OCI-LY7 (cell line): Measurements from ENCODE around the gene CCDC92B. TPM values are rescaled to one million over a fixed set of nuclear protein-coding genes. Genes with fewer than 3 reads are reported as not detected.

Source experiments
- BruUV-seq: library from RNA; stranded (reverse); fragments of 400-500 nt; replicated peaks from 2 replicates; lab custom pipeline; 2021; lab: Mats Ljungman, UMichigan
- CTCF ChIA-PET: fragments of 300-600 bp; sonication (Branson Sonifier 250); formaldehyde crosslinking; loops from one replicate; lab custom pipeline; 2022; ENCODE audit warnings: antibody characterized with exemption; ENCODE audit not compliant: unreplicated experiment; lab: Charles Lee
- POLR2A ChIA-PET: fragments of 300-600 bp; sonication (Branson Sonifier 250); formaldehyde crosslinking; loops from one replicate; lab custom pipeline; 2022; ENCODE audit warnings: antibody characterized with exemption; lab: Charles Lee
- DNase-seq: peaks from one replicate; pipeline ENCODE4 v3.0.0-alpha.2; 2015; ENCODE audit warnings: low spot score
- H2AFZ ChIP-seq: fragments of 200-600 bp; sonication (generic), shearing (Covaris generic); 2 replicates; pipeline ENCODE4 v1.6.1; 2014; ENCODE audit warnings: mild to moderate bottlenecking, antibody characterized with exemption, low read length, moderate library complexity
- H3K27ac ChIP-seq: fragments of 200-600 bp; sonication (generic); 2 replicates; pipeline ENCODE4 v1.5.1; 2014; ENCODE audit warnings: mixed run types, low read depth, mild to moderate bottlenecking, moderate library complexity, low read length, inconsistent platforms; ENCODE audit not compliant: poor library complexity, severe bottlenecking
- H3K36me3 ChIP-seq: fragments of 200-600 bp; sonication (generic); 2 replicates; pipeline ENCODE4 v1.6.1; 2014; ENCODE audit warnings: mild to moderate bottlenecking, antibody characterized with exemption, low read length, moderate library complexity, mixed read lengths; ENCODE audit not compliant: insufficient read depth
- H3K4me1 ChIP-seq: fragments of 200-600 bp; sonication (generic); 2 replicates; pipeline ENCODE4 v1.5.1; 2014; ENCODE audit warnings: mild to moderate bottlenecking, low read length; ENCODE audit not compliant: insufficient read depth, poor library complexity, severe bottlenecking
- H3K4me2 ChIP-seq: fragments of 200-600 bp; sonication (generic); 2 replicates; pipeline ENCODE4 v1.6.1; 2014; ENCODE audit warnings: mild to moderate bottlenecking, low read length
- H3K4me3 ChIP-seq: fragments of 200-600 bp; sonication (generic); 2 replicates; pipeline ENCODE4 v1.5.1; 2014; ENCODE audit warnings: mild to moderate bottlenecking, low read depth, low read length; ENCODE audit not compliant: poor library complexity, severe bottlenecking
- H3K79me2 ChIP-seq: fragments of 200-600 bp; sonication (generic); 2 replicates; pipeline ENCODE4 v1.6.1; 2016; ENCODE audit warnings: low read depth, mild to moderate bottlenecking, low read length, moderate library complexity, mixed read lengths; ENCODE audit not compliant: insufficient read depth
- H3K9me2 ChIP-seq: fragments of 200-600 bp; sonication (generic); 2 replicates; pipeline ENCODE4 v1.6.1; 2016; ENCODE audit warnings: mild to moderate bottlenecking, low read length, mixed read lengths; ENCODE audit not compliant: insufficient read depth
- H3K9me3 ChIP-seq: fragments of 200-600 bp; sonication (generic); 2 replicates; pipeline ENCODE4 v1.6.1; 2014; ENCODE audit warnings: mild to moderate bottlenecking, mixed run types, low read length, mixed read lengths
- H4K20me1 ChIP-seq: fragments of 200-600 bp; sonication (generic); 2 replicates; pipeline ENCODE4 v1.6.1; 2014; ENCODE audit warnings: mild to moderate bottlenecking, antibody characterized with exemption, low read length, moderate library complexity, mixed read lengths; ENCODE audit not compliant: insufficient read depth
- CTCF ChIP-seq: fragments of 200-600 bp; sonication (generic); conservative IDR thresholded peaks from 2 replicates; pipeline ENCODE4 v1.5.1; 2014; ENCODE audit warnings: mild to moderate bottlenecking, antibody characterized with exemption, low read length, moderate library complexity, mixed read lengths
- EZH2phosphoT487 ChIP-seq: fragments of 200-600 bp; sonication (generic); IDR thresholded peaks from 2 replicates; pipeline ENCODE4 v1.6.1; 2018; ENCODE audit warnings: low read depth, borderline replicate concordance, mild to moderate bottlenecking, mixed run types, antibody characterized with exemption, low read length, moderate library complexity, mixed read lengths
- intact Hi-C: fragments of 100-400 bp; cut with micrococcal nuclease; formaldehyde crosslinking; loops from one replicate; pipeline ENCODE4 v1.10.0; 2022; ENCODE audit not compliant: unreplicated experiment
- total RNA-seq, 2 experiments: library from RNA; depleted of rRNA in 1 of 2; stranded (reverse); fragments of >200 nt in 1 of 2; shearing (Covaris generic) in 1 of 2; gene quantifications; 2 replicates each; pipeline ENCODE4 v1.2.3, GENCODE V29; 2014 to 2022

The CCDC92B gene
- total RNA-seq, 2 experiments from 2014 or later = not detected

GRCh38 chr17:2755891-2756724, 6.7 kb upstream of the CCDC92B start:
- Histone ChIP-seq H3K27ac (no peak overlapping the region), H2AFZ (no peak overlapping the region), H3K79me2 (no peaks in the 10 kb centered on the region), H4K20me1 (no peaks in the 10 kb centered on the region), H3K9me2 (no peaks in the 10 kb centered on the region), H3K9me3 (no peaks in the 10 kb centered on the region), H3K4me2 (no peak overlapping the region), H3K36me3 (no peaks in the 10 kb centered on the region), H3K4me1 (no peaks in the 10 kb centered on the region), H3K4me3 (no peak overlapping the region)
- ChIA-PET POLR2A (no interaction called here), CTCF (interaction anchor here (0.5 kb wide), 1 partner anchor 902 kb away, joined by 3 read pairs; no protein-coding TSS in a partner anchor)
- BruUV-seq = no TSS peak
- no peak for TF ChIP-seq EZH2phosphoT487
- TF ChIP-seq CTCF = no peak
- no peak for DNase-seq
- intact Hi-C loops = no loop called here

DNA sequence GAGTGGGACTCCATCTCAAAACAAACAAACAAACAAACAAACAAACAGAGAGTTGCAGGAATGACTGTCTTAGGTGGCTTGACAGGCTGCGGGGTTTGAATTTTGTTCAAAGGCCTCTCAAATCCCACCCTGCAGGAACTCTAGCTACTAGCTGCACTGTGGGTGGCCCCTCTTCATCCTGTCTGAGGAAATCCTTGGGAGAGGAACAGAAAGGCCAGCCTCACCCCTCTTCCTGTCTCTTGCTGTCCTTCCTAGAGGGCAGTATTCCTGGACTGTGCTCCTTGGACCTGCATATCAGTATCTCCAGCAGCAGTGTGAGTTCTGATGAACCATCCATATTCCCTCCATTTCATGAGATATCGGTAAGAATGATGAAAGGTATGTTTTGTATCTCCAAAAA, 2.0 kb upstream of the CCDC92B start:
- H3K36me3 ChIP-seq = no peaks in the 10 kb centered on the region
- H3K9me2 ChIP-seq = no peaks in the 10 kb centered on the region
- TF ChIP-seq EZH2phosphoT487 = no peak
- no peak for TF ChIP-seq CTCF
- no peak overlapping the region for H2AFZ ChIP-seq
- H3K27ac ChIP-seq = no peak overlapping the region
- POLR2A ChIA-PET = interaction anchor here (0.6 kb wide), 2 partner anchors 21 to 32 kb away, joined by 3 read pairs; no protein-coding TSS in a partner anchor
- intact Hi-C loops = no loop called here
- no peaks in the 10 kb centered on the region for H3K79me2 ChIP-seq
- no peaks in the 10 kb centered on the region for H3K4me1 ChIP-seq
- H4K20me1 ChIP-seq = no peaks in the 10 kb centered on the region
- CTCF ChIA-PET = no interaction called here
- no peak overlapping the region for H3K4me2 ChIP-seq
- no peak for DNase-seq
- H3K4me3 ChIP-seq = no peak overlapping the region
- no peaks in the 10 kb centered on the region for H3K9me3 ChIP-seq
- BruUV-seq = no TSS peak

DNA sequence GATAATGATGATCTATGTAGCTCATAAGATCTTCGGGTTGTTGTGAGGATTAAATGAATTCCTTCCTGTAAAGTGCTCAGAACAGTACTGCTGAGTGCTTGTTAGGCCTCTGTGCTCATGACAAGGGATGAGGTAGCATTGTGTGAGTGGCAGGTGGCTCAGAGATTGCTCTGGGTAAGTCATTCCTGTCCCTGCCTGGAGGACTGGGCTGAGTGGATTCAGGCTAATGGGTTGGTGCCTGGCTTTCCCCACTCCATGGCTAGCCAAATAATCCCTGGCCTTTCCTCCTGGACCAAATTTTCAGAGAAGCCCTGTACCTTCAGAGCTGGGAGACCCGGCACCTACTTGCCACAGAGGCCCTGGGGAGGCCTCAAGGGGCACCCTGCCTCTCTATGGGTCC, 1.3 kb upstream of the CCDC92B start:
- BruUV-seq = no TSS peak
- CTCF ChIA-PET = no interaction called here
- no peaks in the 10 kb centered on the region for H3K4me1 ChIP-seq
- no peaks in the 10 kb centered on the region for H3K36me3 ChIP-seq
- H3K4me3 ChIP-seq = no peak overlapping the region
- TF ChIP-seq CTCF (no peak), EZH2phosphoT487 (no peak)
- no peak overlapping the region for H3K27ac ChIP-seq
- POLR2A ChIA-PET = interaction anchor here (0.6 kb wide), 2 partner anchors 22 to 31 kb away, joined by 3 read pairs; no protein-coding TSS in a partner anchor
- no peaks in the 10 kb centered on the region for H3K79me2 ChIP-seq
- no peak overlapping the region for H2AFZ ChIP-seq
- no peak overlapping the region for H3K4me2 ChIP-seq
- no peaks in the 10 kb centered on the region for H3K9me2 ChIP-seq
- no peak for DNase-seq
- intact Hi-C loops = no loop called here
- no peaks in the 10 kb centered on the region for H4K20me1 ChIP-seq
- H3K9me3 ChIP-seq = no peaks in the 10 kb centered on the region
